Type B pancreatic cell (in vitro differentiated cells): ENCODE results near the gene OOSP3. TPM values are rescaled to one million over a fixed set of nuclear protein-coding genes. Genes with fewer than 3 reads are reported as not detected.

Experiments
- DNase-seq: peaks from one replicate; pipeline ENCODE4 v3.0.0; 2021; ENCODE audit warnings: mixed read lengths; ENCODE audit not compliant: unreplicated experiment; ENCODE audit errors: extremely low spot score
- H3K27ac Mint-ChIP-seq: 2 replicates; pipeline ENCODE4 v1.8.0; 2021; ENCODE audit warnings: mild to moderate bottlenecking, mixed read lengths
- H3K27me3 Mint-ChIP-seq: 2 replicates; pipeline ENCODE4 v1.8.0; 2021; ENCODE audit warnings: mixed read lengths
- H3K36me3 Mint-ChIP-seq: 2 replicates; pipeline ENCODE4 v1.8.0; 2021; ENCODE audit warnings: mixed read lengths
- H3K4me1 Mint-ChIP-seq: one replicate; pipeline ENCODE4 v1.8.0; 2021; ENCODE audit warnings: mixed read lengths; ENCODE audit not compliant: unreplicated experiment
- H3K4me3 Mint-ChIP-seq: 2 replicates; pipeline ENCODE4 v1.8.0; 2021; ENCODE audit warnings: mild to moderate bottlenecking, mixed read lengths
- H3K9me3 Mint-ChIP-seq: 2 replicates; pipeline ENCODE4 v1.8.0; 2021; ENCODE audit warnings: mixed read lengths
- CTCF ChIP-seq: fragments of 200-600 bp; sonication (generic); conservative IDR thresholded peaks from 2 replicates; pipeline ENCODE4 v1.5.0; 2021; ENCODE audit warnings: antibody characterized with exemption, mild to moderate bottlenecking
- long read RNA-seq: library from polyadenylated mRNA; unstranded; transcript quantifications from one replicate; pipeline ENCODE4 v2.0.0, GENCODE V29; 2020
- total RNA-seq: library from RNA; stranded (reverse); gene quantifications from 2 replicates; pipeline ENCODE4 v1.2.1, GENCODE V29; 2021; ENCODE audit warnings: low replicate concordance

The OOSP3 gene
- not detected in 2 replicates for total RNA-seq
- long read RNA-seq, partial matches to known transcripts = 0 of 3 reads
- long read RNA-seq, other reads (novel, unspliced or antisense) = 3 of 3 reads

- H3K9me3 Mint-ChIP-seq = no peaks in the 10 kb centered on the region
- H3K4me3 Mint-ChIP-seq = no peak within 1 kb of the TSS
- H3K4me1 Mint-ChIP-seq = no peaks in the 10 kb centered on the region
- DNase-seq = no peak
- no peaks in the 10 kb centered on the region for H3K27me3 Mint-ChIP-seq
- H3K36me3 Mint-ChIP-seq = no peaks in the 10 kb centered on the region
- no peak within 1 kb of the TSS for H3K27ac Mint-ChIP-seq
- no peak for TF ChIP-seq CTCF
These were observed at the start of gene OOSP3 for GRCh38 chr11:59878575-59878974. TSS of gene OOSP3 (plus strand) at chr11:59878782. CDS start at chr11:59878809, 27 bp downstream.

- no peak for TF ChIP-seq CTCF
- Mint-ChIP-seq H3K36me3 (no peaks in the 10 kb centered on the region), H3K27me3 (no peaks in the 10 kb centered on the region), H3K4me3 (no peak overlapping the region), H3K27ac (no peak overlapping the region), H3K9me3 (no peaks in the 10 kb centered on the region), H3K4me1 (no peaks in the 10 kb centered on the region)
- no peak for DNase-seq
These were observed 49.2 kb upstream of the OOSP3 start for GRCh38 chr11:59829358-59829757.

GRCh38 chr11:59833602-59834001, 45.0 kb upstream of the OOSP3 start:
- Mint-ChIP-seq H3K4me3 (no peak overlapping the region), H3K36me3 (no peaks in the 10 kb centered on the region), H3K4me1 (no peaks in the 10 kb centered on the region), H3K9me3 (no peaks in the 10 kb centered on the region), H3K27me3 (no peaks in the 10 kb centered on the region), H3K27ac (no peak overlapping the region)
- no peak for TF ChIP-seq CTCF
- no peak for DNase-seq

- Mint-ChIP-seq H3K9me3 (no peaks in the 10 kb centered on the region), H3K36me3 (no peaks in the 10 kb centered on the region), H3K27me3 (no peaks in the 10 kb centered on the region), H3K4me3 (no peak overlapping the region), H3K4me1 (no peaks in the 10 kb centered on the region), H3K27ac (no peak overlapping the region)
- TF ChIP-seq CTCF = no peak
- no peak for DNase-seq
These were observed 39.0 kb upstream of the OOSP3 start for GRCh38 chr11:59839615-59840014.

GRCh38 chr11:59841514-59841913, 37.1 kb upstream of the OOSP3 start:
- peaks cover 3% of the 10 kb centered on the region for H3K27me3 Mint-ChIP-seq
- no peak for TF ChIP-seq CTCF
- no peaks in the 10 kb centered on the region for H3K9me3 Mint-ChIP-seq
- no peak overlapping the region for H3K27ac Mint-ChIP-seq
- no peak for DNase-seq
- no peaks in the 10 kb centered on the region for H3K4me1 Mint-ChIP-seq
- no peaks in the 10 kb centered on the region for H3K36me3 Mint-ChIP-seq
- no peak overlapping the region for H3K4me3 Mint-ChIP-seq

GRCh38 chr11:59842316-59842715, 36.3 kb upstream of the OOSP3 start:
- Mint-ChIP-seq H3K27ac (no peak overlapping the region), H3K27me3 (peaks cover 3% of the 10 kb centered on the region), H3K36me3 (no peaks in the 10 kb centered on the region), H3K9me3 (no peaks in the 10 kb centered on the region), H3K4me1 (no peaks in the 10 kb centered on the region), H3K4me3 (no peak overlapping the region)
- no peak for TF ChIP-seq CTCF
- no peak for DNase-seq
